NCI-H2081 (cell line): ENCODE results near the gene NUAK2.

Experiments
- DNase-seq, 2 experiments: peaks; one replicate each; lab custom pipeline; 2025; lab: John Stamatoyannopoulos, UW

The NUAK2 gene

DNA sequence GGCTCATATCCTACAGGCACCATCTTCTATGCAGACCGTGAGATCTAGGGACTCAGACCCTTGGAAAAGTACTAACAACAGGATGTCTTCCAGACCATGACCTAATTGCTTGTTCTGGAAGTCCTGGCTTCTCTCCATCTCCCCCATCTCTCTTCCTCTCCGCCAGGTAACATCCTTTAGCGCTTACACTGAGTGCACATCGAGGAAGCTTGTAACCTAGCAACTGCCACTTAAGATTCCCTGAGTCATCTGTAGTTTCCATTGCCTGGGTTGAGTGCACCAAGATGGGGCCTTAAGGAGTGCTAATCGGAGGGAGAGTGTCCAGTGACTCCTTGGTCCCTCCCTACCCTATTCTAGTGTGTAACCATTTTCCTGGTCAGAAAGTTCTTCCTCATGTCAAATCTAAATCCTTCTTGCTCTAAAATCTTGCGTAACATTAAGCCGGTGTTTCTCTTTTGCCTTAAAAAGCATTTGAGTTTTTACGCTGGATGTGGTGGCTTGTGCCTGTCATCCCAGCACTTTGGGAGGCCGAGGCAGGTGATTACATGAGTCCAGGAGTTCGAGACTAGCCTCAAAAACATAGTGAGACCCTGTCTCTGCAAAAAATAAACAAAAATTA lies 25.5 kb upstream of the NUAK2 start:
- DNase-seq = no peak

DNA sequence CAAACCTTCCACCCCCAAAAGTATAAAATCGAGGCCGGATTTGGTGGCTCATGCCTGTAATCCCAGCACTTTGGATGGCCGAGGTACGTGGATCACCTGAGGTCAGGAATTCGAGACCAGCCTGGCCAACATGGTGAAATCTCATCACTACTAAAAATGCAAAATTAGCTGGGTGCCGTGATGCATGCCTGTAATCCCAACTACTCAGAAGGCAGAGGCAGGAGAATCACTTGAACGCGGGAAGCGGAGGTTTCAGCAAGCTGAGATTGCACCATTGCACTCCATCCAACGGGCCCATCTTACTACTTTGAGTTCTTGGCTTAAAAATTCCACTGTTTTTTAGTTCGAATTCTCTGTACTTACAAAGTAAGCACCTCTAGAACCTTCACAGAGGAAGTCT lies 24.2 kb upstream of the NUAK2 start:
- DNase-seq = no peak

DNA sequence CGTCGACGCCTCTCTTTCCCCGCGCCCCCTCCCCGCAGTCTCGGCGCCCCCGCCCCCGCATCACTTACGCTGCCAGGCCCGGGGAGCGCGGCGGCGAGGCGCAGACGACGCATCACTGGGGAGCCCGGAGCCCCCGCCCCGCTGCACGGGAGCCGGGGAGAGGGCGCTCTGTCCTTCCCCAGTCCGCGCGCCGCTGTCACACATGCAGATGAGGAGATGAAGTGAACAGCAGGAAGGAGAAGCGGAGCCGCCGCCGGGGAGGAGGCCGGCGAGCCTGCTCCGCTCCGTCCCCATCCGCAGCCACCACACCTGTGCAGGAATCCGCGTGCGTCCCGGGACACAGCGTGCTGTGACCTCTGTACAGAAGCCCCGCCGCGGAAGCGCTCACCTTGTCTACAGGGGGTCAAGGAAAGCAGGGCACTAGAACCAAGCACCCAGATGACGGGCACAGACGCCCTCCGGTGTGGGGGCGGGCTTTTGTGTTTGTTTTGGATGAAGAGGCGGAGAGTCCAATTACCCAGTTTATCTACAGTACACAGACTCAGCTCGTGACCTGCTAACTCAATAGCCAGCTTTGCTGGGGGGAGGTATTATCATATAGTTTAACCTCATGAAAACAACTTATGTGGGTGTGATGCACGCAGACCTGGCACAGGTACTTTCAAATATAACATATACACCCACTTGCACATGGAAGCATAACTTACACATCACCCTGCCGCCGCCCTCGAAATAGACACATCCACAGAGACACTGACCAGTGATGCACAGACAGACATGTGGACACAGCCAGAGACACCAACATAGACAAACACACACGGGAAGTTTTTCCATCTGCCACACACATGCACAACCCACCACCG lies 22.8 kb upstream of the NUAK2 start:
- peak; percentile 28 to 63 for DNase-seq

GRCh38 chr1:205343431-205344065 lies 22.0 kb upstream of the NUAK2 start:
- no peak for DNase-seq

DNA sequence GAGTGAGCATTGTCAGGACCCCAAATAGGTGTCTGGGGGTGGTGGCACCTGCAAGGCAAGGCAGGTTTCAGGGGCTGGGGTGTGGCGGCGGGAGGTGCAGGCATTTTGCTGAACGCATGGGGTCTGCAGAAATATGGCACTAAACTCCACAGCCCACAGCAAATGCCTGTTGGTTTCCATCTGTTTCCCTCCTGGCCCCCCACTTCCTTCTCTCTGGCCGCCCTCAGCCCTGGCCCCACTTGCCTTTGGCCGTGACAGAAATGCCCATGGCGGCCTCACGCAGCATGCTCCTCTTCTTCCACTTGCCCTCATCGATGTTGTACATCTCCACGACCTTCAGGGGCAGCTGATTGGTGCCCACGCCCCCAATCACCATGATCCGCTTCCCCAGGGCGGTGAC lies 21.4 kb upstream of the NUAK2 start:
- no peak for DNase-seq

DNA sequence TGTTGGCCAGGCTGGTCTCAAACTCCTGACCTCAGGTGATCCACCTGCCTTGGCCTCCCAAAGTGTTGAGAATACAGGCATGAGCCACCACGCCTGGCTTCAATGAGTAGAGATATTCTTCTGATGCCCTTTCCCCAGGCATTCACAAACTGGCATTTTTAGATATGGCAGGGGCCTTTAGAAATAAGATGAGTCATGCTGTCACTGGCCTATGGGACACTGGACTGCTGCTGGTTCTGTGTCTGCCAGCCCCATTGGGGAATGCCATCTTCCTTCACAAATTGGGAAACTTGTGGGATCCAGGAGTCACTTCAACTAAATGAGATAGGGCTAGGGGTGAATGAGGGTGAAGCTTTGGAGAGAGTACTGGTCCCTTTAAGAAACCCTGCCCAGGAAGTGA lies 19.1 kb upstream of the NUAK2 start:
- no peak for DNase-seq

DNA sequence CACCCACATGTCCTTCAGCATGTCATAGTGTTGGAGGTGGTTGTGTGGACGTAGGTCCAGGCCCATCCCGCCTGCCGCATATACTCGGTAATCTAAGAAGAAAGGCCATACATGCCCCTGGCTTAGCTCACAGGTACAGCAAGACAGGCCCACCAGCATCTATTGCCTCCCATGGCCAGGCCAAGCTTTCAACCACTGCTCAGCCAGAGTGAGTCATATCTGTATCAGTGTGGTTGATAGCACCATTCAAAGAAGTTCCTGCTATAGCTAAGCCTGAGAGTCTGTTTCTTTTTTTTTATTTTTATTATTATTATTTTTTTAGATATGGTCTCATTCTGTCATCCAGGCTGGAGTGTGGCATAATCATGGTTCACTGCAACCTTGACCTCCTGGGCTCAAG lies 18.2 kb upstream of the NUAK2 start:
- DNase-seq = no peak

- DNase-seq = no peak
These were observed 17.7 kb upstream of the NUAK2 start for GRCh38 chr1:205339197-205339702.

DNA sequence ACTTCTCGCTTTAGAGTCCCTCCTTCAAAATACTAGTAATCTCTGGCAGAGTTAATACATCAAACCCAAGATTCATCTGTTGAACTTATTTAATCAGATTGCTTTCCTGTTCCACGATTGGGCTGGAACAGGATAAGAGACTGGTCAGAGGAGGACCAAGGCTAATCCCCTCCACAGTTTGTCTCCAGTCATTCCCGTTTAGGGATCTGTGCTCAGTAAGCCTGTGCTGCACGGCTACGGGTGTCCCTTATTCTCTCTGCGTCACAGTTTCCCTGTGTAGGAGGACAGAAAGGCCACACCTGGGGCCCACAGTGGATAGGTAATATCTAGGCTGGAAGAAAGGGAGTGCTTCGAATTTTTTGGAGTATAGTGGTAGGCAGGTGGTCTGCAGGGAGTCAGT lies 16.5 kb upstream of the NUAK2 start:
- no peak for DNase-seq

DNA sequence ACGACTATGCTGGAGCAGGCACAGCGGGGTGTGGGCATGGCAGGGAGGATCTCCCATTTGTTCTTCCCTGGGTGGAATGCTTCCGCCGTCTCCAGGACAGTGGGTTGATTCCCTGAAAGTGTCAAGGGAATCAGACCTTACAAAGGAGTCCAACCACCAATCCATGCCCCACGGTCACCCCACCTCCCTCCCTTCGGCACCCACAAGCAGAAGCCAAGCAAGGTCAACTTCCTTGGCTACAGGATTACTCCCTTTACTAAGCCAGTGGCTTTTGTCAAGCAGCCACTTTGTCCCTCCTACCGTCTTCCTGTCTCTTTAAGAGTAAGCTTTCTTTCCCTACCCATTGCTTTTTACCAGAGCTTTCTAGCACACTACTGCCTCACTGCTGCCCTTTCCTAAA lies 15.9 kb upstream of the NUAK2 start:
- no peak for DNase-seq

- DNase-seq = peak; percentile 69 to 75
These were observed 14.1 kb upstream of the NUAK2 start for GRCh38 chr1:205335692-205336091.

GRCh38 chr1:205332015-205332791 lies 10.7 kb upstream of the NUAK2 start:
- DNase-seq = no peak

DNA sequence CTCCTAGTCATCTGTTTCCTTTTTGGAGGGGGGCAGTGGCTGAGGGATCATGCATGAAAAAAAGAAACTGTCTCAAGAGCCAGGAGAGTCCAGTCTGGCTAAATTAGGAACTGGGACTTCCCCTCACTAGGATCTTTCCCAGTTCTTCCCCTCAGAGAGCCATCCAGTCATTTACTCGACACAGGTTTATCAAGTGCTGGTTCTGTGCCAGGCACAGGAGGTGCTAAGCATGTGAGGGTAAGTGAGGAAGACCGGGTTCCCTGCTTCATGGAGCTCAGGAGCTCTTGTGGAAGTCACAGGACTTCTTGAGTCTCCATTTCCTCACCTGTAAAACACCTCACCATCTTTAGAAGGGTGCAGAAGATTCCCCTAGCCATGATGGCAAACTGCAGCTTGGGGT lies 8.6 kb upstream of the NUAK2 start:
- no peak for DNase-seq

DNA sequence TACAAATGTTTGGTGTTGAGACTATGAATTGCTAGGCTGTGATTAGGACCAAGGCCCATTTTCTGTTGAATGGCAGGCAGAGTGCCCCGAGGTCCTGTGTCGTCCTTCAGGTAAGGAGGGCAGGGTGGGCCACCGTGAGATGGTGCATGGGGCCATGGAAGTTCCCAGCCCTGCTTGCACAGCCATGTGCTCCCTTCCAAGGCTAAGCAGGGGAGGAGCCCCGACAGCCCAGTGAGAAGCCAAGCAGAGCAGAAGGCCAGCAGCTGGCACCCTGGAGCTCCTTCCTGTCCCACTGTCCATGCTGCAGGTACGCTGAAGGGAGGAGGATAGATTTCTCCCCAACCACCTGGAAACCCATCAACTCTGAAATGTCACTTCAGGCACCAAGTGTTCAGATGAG lies 8.2 kb upstream of the NUAK2 start:
- DNase-seq = no peak

DNA sequence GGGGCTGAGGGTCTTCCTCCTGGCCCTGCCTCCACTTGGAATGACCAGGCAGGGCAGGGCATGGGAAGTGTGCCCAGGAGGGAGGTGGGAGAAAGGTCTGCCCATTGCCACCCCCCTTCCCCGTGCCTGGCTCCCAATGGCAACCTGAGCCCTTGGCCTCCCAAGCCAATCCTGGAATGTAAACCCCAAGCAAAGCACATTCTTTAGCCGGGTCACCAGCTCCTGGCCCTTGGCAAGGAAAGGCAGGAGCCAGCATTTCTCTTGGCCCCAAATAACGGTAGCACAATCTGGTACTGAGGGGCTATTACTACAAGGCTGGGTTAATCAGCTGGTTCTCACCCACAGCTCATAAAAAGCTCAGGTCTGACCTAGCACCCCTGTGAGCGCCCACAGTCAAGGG lies 6.9 kb upstream of the NUAK2 start:
- DNase-seq = no peak

- no peak for DNase-seq
These were observed 5.4 kb upstream of the NUAK2 start for GRCh38 chr1:205326812-205327466.

GRCh38 chr1:205325334-205325884 lies 3.9 kb upstream of the NUAK2 start:
- DNase-seq = peak; percentile 69 to 71

DNA sequence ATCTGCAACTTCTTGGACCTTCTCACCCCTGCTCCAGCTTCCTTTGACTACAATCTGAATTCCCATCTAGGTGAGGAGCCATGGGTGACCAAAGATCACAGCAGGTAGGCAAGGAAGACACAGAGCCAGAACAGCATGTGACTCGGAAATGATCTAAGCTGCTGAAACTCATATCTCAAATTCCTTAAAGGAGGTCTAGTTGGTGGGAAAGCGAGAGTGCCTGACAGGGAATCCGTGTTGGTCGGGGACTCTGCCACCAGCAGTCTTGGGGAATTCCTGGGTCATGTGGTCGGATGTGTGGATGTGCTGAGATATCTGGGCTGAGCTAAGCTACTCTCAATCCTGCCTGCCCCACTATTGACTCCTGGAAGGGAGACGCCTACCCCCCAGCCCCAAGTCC lies 3.2 kb upstream of the NUAK2 start:
- DNase-seq = no peak

DNA sequence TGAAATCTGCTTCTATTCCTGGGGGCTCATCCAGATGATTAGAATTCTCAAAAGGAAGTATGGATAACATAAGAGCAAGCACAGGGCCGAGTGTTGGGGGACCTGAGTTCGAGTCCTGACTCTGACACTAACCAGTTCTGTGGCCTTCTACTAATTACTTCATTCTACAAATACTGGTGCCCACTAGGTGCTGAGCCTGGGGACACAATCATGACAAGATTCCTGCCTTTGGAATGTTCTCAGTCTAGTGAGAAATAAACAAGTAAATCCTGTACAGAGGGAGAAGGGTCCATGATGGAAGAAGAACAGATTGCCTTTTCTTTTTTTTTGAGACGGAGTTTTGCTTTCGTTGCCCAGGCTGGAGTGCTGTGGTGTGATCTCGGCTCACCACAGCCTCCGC lies 2.2 kb upstream of the NUAK2 start:
- DNase-seq = no peak

DNA sequence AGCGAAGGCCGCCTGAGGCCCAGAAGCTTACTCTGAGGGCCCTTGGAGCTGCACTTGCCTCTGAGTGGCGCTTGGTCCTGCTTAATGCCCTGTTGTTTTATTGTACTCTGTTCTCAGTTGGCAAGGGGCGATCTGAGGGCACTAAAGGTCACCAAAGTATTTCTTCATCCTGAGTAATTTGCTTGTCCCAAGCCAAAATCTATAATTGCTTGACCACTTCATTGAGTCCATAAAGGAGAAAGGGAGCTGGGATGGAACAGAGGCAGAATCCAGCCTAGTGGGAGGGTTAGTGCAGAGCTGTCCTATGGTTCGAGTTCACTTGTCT lies 376 bp upstream of the NUAK2 start:
- DNase-seq = no peak
